Esophagus squamous epithelium (tissue), 4 donors: Measurements from ENCODE around the gene MINDY4B.

Experiments
- CTCF ChIP-seq, 6 experiments: fragments of 450-650 bp in 4 of 6; fragments of 200-600 bp in 2 of 6; sonication (generic) in 2 of 6; IDR thresholded peaks; one replicate each; pipeline ENCODE4 v1.5.1; 2016 to 2019; ENCODE audit warnings: antibody characterized with exemption in 6 of 6, mild to moderate bottlenecking in 4 of 6, moderate library complexity in 4 of 6
- POLR2A ChIP-seq, 4 donors: fragments of 450-650 bp; IDR thresholded peaks; one replicate each; pipeline ENCODE4 v1.6.1; 2017; ENCODE audit warnings: antibody characterized with exemption in 4 of 4, mild to moderate bottlenecking in 4 of 4, moderate library complexity in 3 of 4

DNA sequence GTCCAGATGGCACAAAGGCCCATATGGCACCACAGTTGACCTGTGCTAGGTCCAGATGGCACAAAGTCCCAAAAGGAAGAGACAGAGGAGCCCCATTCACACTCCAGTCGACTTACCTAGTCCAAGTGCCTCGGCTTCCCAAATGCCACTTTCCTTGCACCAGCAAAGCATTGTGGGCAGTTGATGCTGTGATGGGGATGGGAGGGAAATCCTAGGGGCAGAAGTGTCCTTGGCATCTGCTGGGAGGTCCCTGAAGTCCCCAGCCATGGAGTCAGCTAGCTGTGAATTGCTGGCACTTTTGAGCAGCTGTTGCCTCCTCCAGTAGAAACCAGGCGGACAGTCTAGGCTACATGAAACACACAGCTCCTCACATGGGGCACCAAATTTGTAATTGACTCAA lies 82.0 kb downstream of the MINDY4B start:
- TF ChIP-seq CTCF (IDR thresholded peaks at IDR 0.05) = no peak
- TF ChIP-seq POLR2A (IDR thresholded peaks at IDR 0.05) = no peak
